HCT116 (cell line): ENCODE data around the gene KIF21B. TPM values are rescaled to one million over a fixed set of nuclear protein-coding genes. Genes with fewer than 3 reads are reported as not detected.

Experiments used
- ATAC-seq: fragments of 200-7000 bp; cut with Tn5 transposase; 2 replicates; pipeline ENCODE4 v1.9.1; 2020; ENCODE audit warnings: mild to moderate bottlenecking, moderate library complexity
- BruUV-seq: library from RNA; stranded (reverse); fragments of 400-500 nt; replicated peaks from 2 replicates; lab custom pipeline; 2021; lab: Mats Ljungman, UMichigan
- CTCF ChIA-PET: fragments of 300-600 bp; sonication (Branson Sonifier 250); formaldehyde crosslinking; loops from one replicate; lab custom pipeline; 2021; ENCODE audit warnings: antibody characterized with exemption; lab: Charles Lee
- POLR2A ChIA-PET: fragments of 300-600, 350-600 bp; sonication (Branson Sonifier 250); formaldehyde crosslinking; loops from one replicate; lab custom pipeline; 2021; ENCODE audit warnings: antibody characterized with exemption; lab: Charles Lee
- RAD21 ChIA-PET, 2 experiments: fragments of 300-600 bp; sonication (Branson Sonifier 250); formaldehyde crosslinking; loops; one replicate each; lab custom pipeline; 2023; ENCODE audit warnings: low total read pairs in 2 of 2; ENCODE audit not compliant: uncharacterized antibody in 2 of 2, unreplicated experiment in 2 of 2, low non-redundant PET in 1 of 2; lab: Charles Lee
- DNase-seq: peaks from one replicate; pipeline ENCODE4 v3.0.0-alpha.2; 2010; ENCODE audit warnings: low read depth, low spot score
- H2AFZ ChIP-seq: fragments of 200-600 bp; shearing (Covaris generic), sonication (generic); 2 replicates; pipeline ENCODE4 v1.6.1; 2017; ENCODE audit warnings: low read depth, mixed run types, mixed read lengths, antibody characterized with exemption, low read length; ENCODE audit not compliant: poor library complexity, severe bottlenecking
- H3K27ac ChIP-seq: 2 replicates; pipeline ENCODE4 v1.5.1; 2012; ENCODE audit warnings: low read depth, low read length
- H3K27me3 ChIP-seq: fragments of 200-600 bp; sonication (generic); 2 replicates; pipeline ENCODE4 v1.6.1; 2016; ENCODE audit warnings: mixed run types, low read length, mixed read lengths; ENCODE audit not compliant: insufficient read depth
- H3K36me3 ChIP-seq, 2 experiments: fragments of 200-500 bp in 1 of 2; fragments of 200-600 bp in 1 of 2; sonication (Bioruptor generic) in 1 of 2; sonication (generic) in 1 of 2; 2 replicates each; pipeline versions ENCODE4 v1.5.1 to v1.6.1; 2014 to 2016; ENCODE audit warnings: low read length in 2 of 2, inconsistent platforms in 1 of 2, mixed read lengths in 1 of 2, mixed run types in 1 of 2; ENCODE audit not compliant: insufficient read depth in 2 of 2, control insufficient read depth in 1 of 2
- H3K4me1 ChIP-seq, 2 experiments: fragments of 200-600 bp in 1 of 2; sonication (generic) in 1 of 2; 2 replicates each; pipeline versions ENCODE4 v1.5.1 to v1.6.1; 2012 to 2017; ENCODE audit warnings: low read length in 2 of 2, inconsistent platforms in 1 of 2, mild to moderate bottlenecking in 1 of 2, mixed read lengths in 1 of 2, mixed run types in 1 of 2, moderate library complexity in 1 of 2; ENCODE audit not compliant: insufficient read depth in 2 of 2, control insufficient read depth in 1 of 2
- H3K4me2 ChIP-seq: fragments of 200-600 bp; sonication (generic); 2 replicates; pipeline ENCODE4 v1.6.1; 2017; ENCODE audit warnings: mixed run types, low read length, mixed read lengths
- H3K4me3 ChIP-seq, 2 experiments: fragments of 200-600 bp in 1 of 2; sonication (generic) in 1 of 2; replicated peaks in 1 of 2; 2 replicates each; pipeline ENCODE4 v1.5.1; 2011 to 2016; ENCODE audit warnings: low read length in 2 of 2, control low read depth in 1 of 2, low read depth in 1 of 2, mild to moderate bottlenecking in 1 of 2, mixed read lengths in 1 of 2, mixed run types in 1 of 2
- H3K79me2 ChIP-seq: fragments of 200-600 bp; sonication (generic); 2 replicates; pipeline ENCODE4 v1.6.1; 2017; ENCODE audit warnings: mild to moderate bottlenecking, mixed run types, low read length, moderate library complexity, mixed read lengths; ENCODE audit not compliant: insufficient read depth
- H3K9ac ChIP-seq: fragments of 200-600 bp; sonication (generic); 2 replicates; pipeline ENCODE4 v1.6.1; 2016; ENCODE audit warnings: low read length, mixed read lengths
- H3K9me2 ChIP-seq: fragments of 200-600 bp; sonication (generic), shearing (Covaris generic); 2 replicates; pipeline ENCODE4 v1.6.1; 2017; ENCODE audit warnings: mixed run types, mild to moderate bottlenecking, moderate library complexity; ENCODE audit not compliant: insufficient read depth
- H3K9me3 ChIP-seq, 2 experiments: fragments of 200-500 bp in 1 of 2; fragments of 200-600 bp in 1 of 2; sonication (Bioruptor generic) in 1 of 2; sonication (generic) in 1 of 2; 2 replicates each; pipeline ENCODE4 v1.6.1; 2014 to 2017; ENCODE audit warnings: low read length in 2 of 2, mixed read lengths in 2 of 2, inconsistent platforms in 1 of 2, low read depth in 1 of 2, mild to moderate bottlenecking in 1 of 2, mixed run types in 1 of 2, moderate library complexity in 1 of 2; ENCODE audit not compliant: control insufficient read depth in 1 of 2, insufficient read depth in 1 of 2
- H4K20me1 ChIP-seq: fragments of 200-600 bp; sonication (generic), shearing (Covaris generic); 2 replicates; pipeline ENCODE4 v1.6.1; 2017; ENCODE audit warnings: mixed run types, mild to moderate bottlenecking, moderate library complexity; ENCODE audit not compliant: insufficient read depth
- ATF3 ChIP-seq: IDR thresholded peaks from 2 replicates; pipeline ENCODE4 v1.6.1; 2012
- CBX3 ChIP-seq: IDR thresholded peaks from 2 replicates; pipeline ENCODE4 v1.6.1; 2012; ENCODE audit warnings: low read depth
- CEBPB ChIP-seq: IDR thresholded peaks from 2 replicates; pipeline ENCODE4 v1.6.1; 2012; ENCODE audit warnings: low read depth
- CTCF ChIP-seq, 3 experiments: fragments of 200-600 bp in 1 of 3; sonication (generic) in 1 of 3; IDR thresholded peaks in 2 of 3; conservative IDR thresholded peaks in 1 of 3; 2 replicates each; pipeline ENCODE4 v1.5.1; 2012 to 2017; ENCODE audit warnings: low read depth in 2 of 3, low read length in 2 of 3, antibody characterized with exemption in 1 of 3, borderline replicate concordance in 1 of 3, control low read depth in 1 of 3, mild to moderate bottlenecking in 1 of 3, mixed read lengths in 1 of 3, mixed run types in 1 of 3, moderate library complexity in 1 of 3; ENCODE audit not compliant: insufficient read depth in 1 of 3
- EGR1 ChIP-seq: IDR thresholded peaks from 2 replicates; pipeline ENCODE4 v1.6.1; 2012; ENCODE audit warnings: low read depth
- EZH2 ChIP-seq: fragments of 200-600 bp; sonication (generic); IDR thresholded peaks from 2 replicates; pipeline ENCODE4 v1.6.1; 2017; ENCODE audit warnings: antibody characterized with exemption, mixed run types
- EZH2phosphoT487 ChIP-seq: fragments of 200-600 bp; IDR thresholded peaks from 2 replicates; pipeline ENCODE4 v1.6.1; 2018; ENCODE audit warnings: antibody characterized with exemption, borderline replicate concordance
- JUND ChIP-seq: IDR thresholded peaks from 2 replicates; pipeline ENCODE4 v1.6.1; 2012
- MAX ChIP-seq: IDR thresholded peaks from 2 replicates; pipeline ENCODE4 v1.6.1; 2012
- POLR2AphosphoS5 ChIP-seq: IDR thresholded peaks from 2 replicates; pipeline ENCODE4 v1.6.1; 2011; ENCODE audit warnings: mild to moderate bottlenecking, low read depth, low read length, moderate library complexity
- REST ChIP-seq: IDR thresholded peaks from 2 replicates; pipeline ENCODE4 v1.6.1; 2012; ENCODE audit warnings: low read depth
- SIN3A ChIP-seq: IDR thresholded peaks from 2 replicates; pipeline ENCODE4 v1.6.1; 2012; ENCODE audit warnings: low read depth
- SP1 ChIP-seq: IDR thresholded peaks from 2 replicates; pipeline ENCODE4 v1.6.1; 2012; ENCODE audit warnings: low read depth
- SRF ChIP-seq: IDR thresholded peaks from 2 replicates; pipeline ENCODE4 v1.6.1; 2012; ENCODE audit warnings: low read depth
- TCF7L2 ChIP-seq: IDR thresholded peaks from 2 replicates; pipeline ENCODE4 v1.7.0; 2011; ENCODE audit warnings: borderline replicate concordance, inconsistent platforms; ENCODE audit not compliant: insufficient read depth, insufficient read length; ENCODE audit errors: extremely low read depth
- YY1 ChIP-seq: IDR thresholded peaks from 2 replicates; pipeline ENCODE4 v1.6.1; 2011; ENCODE audit warnings: low read length, low read depth, moderate library complexity, mild to moderate bottlenecking; ENCODE audit not compliant: insufficient replicate concordance; ENCODE audit errors: extremely low read depth
- ZBTB33 ChIP-seq: IDR thresholded peaks from 2 replicates; pipeline ENCODE4 v1.6.1; 2011; ENCODE audit warnings: mild to moderate bottlenecking, low read length, moderate library complexity; ENCODE audit not compliant: insufficient replicate concordance; ENCODE audit errors: extremely low read depth
- ZFX ChIP-seq: fragments of 450-650 bp; IDR thresholded peaks from 2 replicates; pipeline ENCODE4 v1.6.1; 2017
- ZNF274 ChIP-seq: fragments of 200-500 bp; sonication (Bioruptor generic); IDR thresholded peaks from 2 replicates; pipeline ENCODE4 v1.6.1; 2014; ENCODE audit warnings: mild to moderate bottlenecking, low read depth, low read length, inconsistent platforms
- intact Hi-C: fragments of 100-400 bp; cut with micrococcal nuclease; formaldehyde crosslinking; loops from 2 replicates; pipeline ENCODE4 v1.10.0; 2022
- total RNA-seq: library from RNA; stranded (reverse); gene quantifications from one replicate; pipeline ENCODE4 v1.2.1, GENCODE V29; 2021; ENCODE audit not compliant: unreplicated experiment

KIF21B gene
- total RNA-seq, 1 experiment from 2014 or later = 6.1 TPM

- RAD21 ChIA-PET = no interaction called here
- DNase-seq = no peak
- Histone ChIP-seq H3K4me2 (no peak overlapping the region), H4K20me1 (no peaks in the 10 kb centered on the region), H3K4me3 (no peak overlapping the region), H2AFZ (no peak overlapping the region), H3K9ac (no peak overlapping the region), H3K9me2 (no peaks in the 10 kb centered on the region), H3K4me1 (no peaks in the 10 kb centered on the region), H3K36me3 (no peaks in the 10 kb centered on the region), H3K27ac (no peak overlapping the region), H3K79me2 (no peaks in the 10 kb centered on the region), H3K9me3 (no peaks in the 10 kb centered on the region), H3K27me3 (no peaks in the 10 kb centered on the region)
- POLR2A ChIA-PET = no interaction called here
- no TSS peak for BruUV-seq
- no peak for TF ChIP-seq ZBTB33
- no peak for TF ChIP-seq ATF3
- no peak for TF ChIP-seq EZH2phosphoT487
- no peak for TF ChIP-seq JUND
- no peak for TF ChIP-seq CBX3
- TF ChIP-seq SRF = no peak
- TF ChIP-seq ZNF274 = no peak
- TF ChIP-seq REST = no peak
- TF ChIP-seq CTCF (IDR thresholded peaks at IDR 0.05 in 2 of 3, conservative IDR thresholded peaks at IDR 0.05 in 1 of 3; ENCODE audit: borderline replicate concordance in 1 of 3, insufficient read depth in 1 of 3, low read depth in 2 of 3, low read length in 2 of 3) = no peak
- TF ChIP-seq POLR2AphosphoS5 = no peak
- no peak for TF ChIP-seq CEBPB
- no peak for TF ChIP-seq SIN3A
- no peak for TF ChIP-seq TCF7L2
- TF ChIP-seq YY1 = no peak
- TF ChIP-seq EZH2 = no peak
- no peak for TF ChIP-seq ZFX
- no peak for TF ChIP-seq MAX
- TF ChIP-seq SP1 = no peak
- no peak for TF ChIP-seq EGR1
- intact Hi-C loops = no loop called here
- no peak for ATAC-seq
- CTCF ChIA-PET = interaction anchor here (0.7 kb wide), 1 partner anchor 12 kb away, joined by 3 read pairs; no protein-coding TSS in a partner anchor
Measured at GRCh38 chr1:200960236-200960947, 63.1 kb downstream of the KIF21B start.
